ENCODE results near the gene PFKP. TPM values are rescaled to one million over a fixed set of nuclear protein-coding genes. Genes with fewer than 3 reads are reported as not detected.

PFKP gene
- total RNA-seq, 1 experiment from 2014 or later: 232 TPM

DNA sequence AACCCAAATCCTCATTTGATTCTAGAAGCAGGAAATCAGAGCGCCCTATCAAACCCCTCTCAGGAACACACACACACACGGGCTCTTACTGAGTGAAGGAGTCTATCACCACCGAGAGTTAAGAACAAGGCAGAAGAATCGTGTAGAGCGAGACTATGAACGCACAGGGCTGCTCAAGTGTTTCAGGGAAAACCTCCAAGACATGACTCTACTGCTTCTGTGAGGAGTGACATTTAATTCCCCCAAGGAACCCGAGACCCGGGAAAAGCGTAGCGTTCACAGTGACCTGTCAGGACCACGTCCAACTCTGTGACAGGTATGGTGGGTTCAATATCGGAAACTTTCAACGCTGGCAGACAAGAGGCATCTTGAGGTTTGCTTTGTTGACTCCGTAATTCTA, 83.6 kb downstream of the PFKP start:
- no peak for TF ChIP-seq TCF7L2 (IDR thresholded peaks at IDR 0.05; ENCODE audit: low read depth, low read length)
- no peak for TF ChIP-seq POLR2AphosphoS5 (IDR thresholded peaks at IDR 0.05; ENCODE audit: low read depth, low read length)
- TF ChIP-seq, protein P1, sequence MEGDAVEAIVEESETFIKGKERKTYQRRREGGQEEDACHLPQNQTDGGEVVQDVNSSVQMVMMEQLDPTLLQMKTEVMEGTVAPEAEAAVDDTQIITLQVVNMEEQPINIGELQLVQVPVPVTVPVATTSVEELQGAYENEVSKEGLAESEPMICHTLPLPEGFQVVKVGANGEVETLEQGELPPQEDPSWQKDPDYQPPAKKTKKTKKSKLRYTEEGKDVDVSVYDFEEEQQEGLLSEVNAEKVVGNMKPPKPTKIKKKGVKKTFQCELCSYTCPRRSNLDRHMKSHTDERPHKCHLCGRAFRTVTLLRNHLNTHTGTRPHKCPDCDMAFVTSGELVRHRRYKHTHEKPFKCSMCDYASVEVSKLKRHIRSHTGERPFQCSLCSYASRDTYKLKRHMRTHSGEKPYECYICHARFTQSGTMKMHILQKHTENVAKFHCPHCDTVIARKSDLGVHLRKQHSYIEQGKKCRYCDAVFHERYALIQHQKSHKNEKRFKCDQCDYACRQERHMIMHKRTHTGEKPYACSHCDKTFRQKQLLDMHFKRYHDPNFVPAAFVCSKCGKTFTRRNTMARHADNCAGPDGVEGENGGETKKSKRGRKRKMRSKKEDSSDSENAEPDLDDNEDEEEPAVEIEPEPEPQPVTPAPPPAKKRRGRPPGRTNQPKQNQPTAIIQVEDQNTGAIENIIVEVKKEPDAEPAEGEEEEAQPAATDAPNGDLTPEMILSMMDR (IDR thresholded peaks at IDR 0.05): no peak
- TF ChIP-seq, protein P2, sequence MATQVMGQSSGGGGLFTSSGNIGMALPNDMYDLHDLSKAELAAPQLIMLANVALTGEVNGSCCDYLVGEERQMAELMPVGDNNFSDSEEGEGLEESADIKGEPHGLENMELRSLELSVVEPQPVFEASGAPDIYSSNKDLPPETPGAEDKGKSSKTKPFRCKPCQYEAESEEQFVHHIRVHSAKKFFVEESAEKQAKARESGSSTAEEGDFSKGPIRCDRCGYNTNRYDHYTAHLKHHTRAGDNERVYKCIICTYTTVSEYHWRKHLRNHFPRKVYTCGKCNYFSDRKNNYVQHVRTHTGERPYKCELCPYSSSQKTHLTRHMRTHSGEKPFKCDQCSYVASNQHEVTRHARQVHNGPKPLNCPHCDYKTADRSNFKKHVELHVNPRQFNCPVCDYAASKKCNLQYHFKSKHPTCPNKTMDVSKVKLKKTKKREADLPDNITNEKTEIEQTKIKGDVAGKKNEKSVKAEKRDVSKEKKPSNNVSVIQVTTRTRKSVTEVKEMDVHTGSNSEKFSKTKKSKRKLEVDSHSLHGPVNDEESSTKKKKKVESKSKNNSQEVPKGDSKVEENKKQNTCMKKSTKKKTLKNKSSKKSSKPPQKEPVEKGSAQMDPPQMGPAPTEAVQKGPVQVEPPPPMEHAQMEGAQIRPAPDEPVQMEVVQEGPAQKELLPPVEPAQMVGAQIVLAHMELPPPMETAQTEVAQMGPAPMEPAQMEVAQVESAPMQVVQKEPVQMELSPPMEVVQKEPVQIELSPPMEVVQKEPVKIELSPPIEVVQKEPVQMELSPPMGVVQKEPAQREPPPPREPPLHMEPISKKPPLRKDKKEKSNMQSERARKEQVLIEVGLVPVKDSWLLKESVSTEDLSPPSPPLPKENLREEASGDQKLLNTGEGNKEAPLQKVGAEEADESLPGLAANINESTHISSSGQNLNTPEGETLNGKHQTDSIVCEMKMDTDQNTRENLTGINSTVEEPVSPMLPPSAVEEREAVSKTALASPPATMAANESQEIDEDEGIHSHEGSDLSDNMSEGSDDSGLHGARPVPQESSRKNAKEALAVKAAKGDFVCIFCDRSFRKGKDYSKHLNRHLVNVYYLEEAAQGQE (IDR thresholded peaks at IDR 0.05; ENCODE audit: insufficient read depth in 1 of 2, low read depth in 2 of 2, low read length in 1 of 2): no peak
- no peak for TF ChIP-seq SIN3A (IDR thresholded peaks at IDR 0.05; ENCODE audit: borderline replicate concordance, insufficient read depth, low read depth, low read length)
- H3K9me3 ChIP-seq (ENCODE audit: control insufficient read depth, insufficient read depth, low read depth, low read length): no peaks in the 10 kb centered on the region
- no peak for DNase-seq (ENCODE audit: low read depth, low spot score)
- POLR2A ChIA-PET: no interaction called here
- H3K27me3 ChIP-seq (ENCODE audit: control insufficient read depth, insufficient read depth, low read length): no peaks in the 10 kb centered on the region
- in situ Hi-C loops (cut with HindIII; ENCODE audit: low pct_unique_long_range_greater_than_20kb, low sequenced_read_pairs): no loop called here
- H3K27ac ChIP-seq (ENCODE audit: low read length): no peak overlapping the region
- BruUV-seq (replicated peaks): no TSS peak
- H3K36me3 ChIP-seq (ENCODE audit: control insufficient read depth, insufficient read depth, low read length): peaks cover 5% of the 10 kb centered on the region
- H3K4me3 ChIP-seq (ENCODE audit: low read depth in 2 of 2, low read length in 2 of 2): no peak overlapping the region
- CTCF ChIA-PET: no interaction called here
- H3K4me1 ChIP-seq (ENCODE audit: control insufficient read depth, insufficient read depth, low read length): no peaks in the 10 kb centered on the region
- intact Hi-C loops (cut with micrococcal nuclease; ENCODE audit: unreplicated experiment): no loop called here
- ATAC-seq: no peak

DNA sequence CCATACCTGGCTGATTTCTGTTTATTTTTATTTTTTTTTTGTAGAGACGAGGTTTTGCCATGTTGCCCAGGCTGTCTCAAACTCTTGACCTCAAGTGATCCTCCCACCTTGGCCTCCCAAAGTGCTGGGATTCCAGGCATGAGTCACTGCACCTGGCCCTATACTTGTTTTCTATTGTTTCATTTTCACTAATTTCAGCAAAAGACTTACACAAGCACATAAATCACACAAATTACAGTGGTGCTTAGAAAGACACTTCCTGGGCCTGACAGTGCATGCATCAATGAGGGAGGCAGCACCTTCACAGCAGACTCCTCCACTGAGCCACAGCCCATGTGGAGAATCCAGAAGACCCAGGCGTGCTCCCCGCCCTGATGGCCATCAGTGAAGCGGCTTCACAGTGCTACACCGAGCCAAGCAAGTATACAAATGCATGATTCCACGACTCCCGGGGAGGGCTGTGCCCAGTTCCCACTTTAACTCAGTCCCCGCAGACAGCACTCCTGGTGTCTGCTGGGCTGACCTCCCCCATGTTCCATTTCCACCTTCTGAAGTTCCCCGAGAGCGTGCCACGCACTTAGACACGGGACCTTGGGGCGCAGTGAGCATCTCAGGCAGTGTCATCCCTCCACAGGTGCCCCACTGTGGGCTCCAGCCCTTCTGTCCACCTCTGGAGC, 84.7 kb downstream of the PFKP start:
- DNase-seq (ENCODE audit: low read depth, low spot score) (no peak), ATAC-seq (no peak)
- BruUV-seq (replicated peaks): no TSS peak
- H3K27ac ChIP-seq (ENCODE audit: low read length): no peak overlapping the region
- H3K4me1 ChIP-seq (ENCODE audit: control insufficient read depth, insufficient read depth, low read length): no peaks in the 10 kb centered on the region
- TF ChIP-seq SIN3A (IDR thresholded peaks at IDR 0.05; ENCODE audit: borderline replicate concordance, insufficient read depth, low read depth, low read length) (no peak), TCF7L2 (IDR thresholded peaks at IDR 0.05; ENCODE audit: low read depth, low read length) (no peak), POLR2AphosphoS5 (IDR thresholded peaks at IDR 0.05; ENCODE audit: low read depth, low read length) (no peak)
- TF ChIP-seq, protein P2 (IDR thresholded peaks at IDR 0.05; ENCODE audit: insufficient read depth in 1 of 2, low read depth in 2 of 2, low read length in 1 of 2): no peak
- TF ChIP-seq, protein P1 (IDR thresholded peaks at IDR 0.05): no peak
- H3K36me3 ChIP-seq (ENCODE audit: control insufficient read depth, insufficient read depth, low read length): peaks cover 4% of the 10 kb centered on the region
- POLR2A ChIA-PET: no interaction called here
- CTCF ChIA-PET: no interaction called here
- H3K27me3 ChIP-seq (ENCODE audit: control insufficient read depth, insufficient read depth, low read length): no peaks in the 10 kb centered on the region
- intact Hi-C loops (cut with micrococcal nuclease; ENCODE audit: unreplicated experiment) (no loop called here), in situ Hi-C loops (cut with HindIII; ENCODE audit: low pct_unique_long_range_greater_than_20kb, low sequenced_read_pairs) (no loop called here)
- no peaks in the 10 kb centered on the region for H3K9me3 ChIP-seq (ENCODE audit: control insufficient read depth, insufficient read depth, low read depth, low read length)
- H3K4me3 ChIP-seq (ENCODE audit: low read depth in 2 of 2, low read length in 2 of 2): no peak overlapping the region
